ENCODE measurements around the gene RFTN1.

- TF ChIP-seq ZNF384 (IDR thresholded peaks at IDR 0.05; ENCODE audit: borderline replicate concordance, low read depth, low read length) (no peak), CTCF (IDR thresholded peaks at IDR 0.05 in 2 of 3, conservative IDR thresholded peaks at IDR 0.05 in 1 of 3; ENCODE audit: control insufficient read depth in 2 of 3, extremely low read depth in 1 of 3, insufficient read depth in 1 of 3, low read depth in 3 of 3, low read length in 3 of 3) (no peak), SMARCA5 (IDR thresholded peaks at IDR 0.05) (no peak), HCFC1 (IDR thresholded peaks at IDR 0.05; ENCODE audit: low read length) (no peak), CREM (IDR thresholded peaks at IDR 0.05; ENCODE audit: low read depth) (no peak), EZH2 (IDR thresholded peaks at IDR 0.05; ENCODE audit: borderline replicate concordance, control insufficient read depth, low read depth, low read length) (no peak), MAX (IDR thresholded peaks at IDR 0.05; ENCODE audit: low read depth, low read length) (no peak), NFYB (IDR thresholded peaks at IDR 0.05; ENCODE audit: insufficient read depth, low read depth, low read length) (no peak), NR2C2 (IDR thresholded peaks at IDR 0.05; ENCODE audit: borderline replicate concordance, control insufficient read depth, insufficient read length, low read depth) (no peak), CHD2 (IDR thresholded peaks at IDR 0.05; ENCODE audit: borderline replicate concordance, low read depth, low read length) (no peak), SP1 (IDR thresholded peaks at IDR 0.05; ENCODE audit: low read depth, low read length) (no peak)
Measured at GRCh38 chr3:16455966-16456365, 57.5 kb downstream of the RFTN1 start.
